ENCODE results near the gene CCKAR.

The CCKAR gene, protein sequence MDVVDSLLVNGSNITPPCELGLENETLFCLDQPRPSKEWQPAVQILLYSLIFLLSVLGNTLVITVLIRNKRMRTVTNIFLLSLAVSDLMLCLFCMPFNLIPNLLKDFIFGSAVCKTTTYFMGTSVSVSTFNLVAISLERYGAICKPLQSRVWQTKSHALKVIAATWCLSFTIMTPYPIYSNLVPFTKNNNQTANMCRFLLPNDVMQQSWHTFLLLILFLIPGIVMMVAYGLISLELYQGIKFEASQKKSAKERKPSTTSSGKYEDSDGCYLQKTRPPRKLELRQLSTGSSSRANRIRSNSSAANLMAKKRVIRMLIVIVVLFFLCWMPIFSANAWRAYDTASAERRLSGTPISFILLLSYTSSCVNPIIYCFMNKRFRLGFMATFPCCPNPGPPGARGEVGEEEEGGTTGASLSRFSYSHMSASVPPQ

GRCh38 chr4:26490111-26490959, at the start of gene CCKAR:
Gene CCKAR (minus strand): TSS chr4:26490484. CDS start chr4:26490267, 217 bp downstream.
- no peak for DNase-seq (ENCODE audit: extremely low spot score)
- TF ChIP-seq CTCF (IDR thresholded peaks at IDR 0.05; ENCODE audit: control extremely low read depth, extremely low read depth, low read depth, missing control alignments), result no peak
- CTCF ChIA-PET, result no interaction called here
- POLR2A ChIA-PET, result no interaction called here

DNA sequence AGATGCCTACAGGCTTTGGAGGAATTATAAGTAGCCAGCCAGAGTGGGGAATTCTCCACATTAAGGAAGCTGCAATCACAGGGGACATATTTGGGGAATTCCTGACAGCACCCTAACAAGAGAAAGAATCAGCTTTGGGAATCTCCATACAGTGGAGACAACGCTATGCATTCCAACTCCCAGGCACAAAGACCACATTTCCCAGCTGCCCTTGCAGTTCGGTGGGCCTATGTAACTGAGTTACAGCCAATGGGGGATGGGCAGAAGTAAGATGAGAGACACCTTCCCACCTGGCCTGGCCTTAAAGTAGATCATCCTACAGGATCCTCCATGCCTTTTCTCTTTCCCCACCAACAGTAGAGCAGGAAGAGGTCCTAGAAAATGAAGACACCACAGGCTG, 43.4 kb upstream of the CCKAR start:
- POLR2A ChIA-PET, result no interaction called here
- no peak for DNase-seq (ENCODE audit: extremely low spot score)
- no peak for TF ChIP-seq CTCF (IDR thresholded peaks at IDR 0.05; ENCODE audit: control extremely low read depth, extremely low read depth, low read depth, missing control alignments)
- CTCF ChIA-PET, result interaction anchor here (1.7 kb wide), 1 partner anchor 10 kb away, joined by 4 read pairs; no protein-coding TSS in a partner anchor

GRCh38 chr4:26531491-26532116, 41.3 kb upstream of the CCKAR start:
- POLR2A ChIA-PET, result no interaction called here
- no peak for DNase-seq (ENCODE audit: extremely low spot score)
- CTCF ChIA-PET, result no interaction called here
- no peak for TF ChIP-seq CTCF (IDR thresholded peaks at IDR 0.05; ENCODE audit: control extremely low read depth, extremely low read depth, low read depth, missing control alignments)

DNA sequence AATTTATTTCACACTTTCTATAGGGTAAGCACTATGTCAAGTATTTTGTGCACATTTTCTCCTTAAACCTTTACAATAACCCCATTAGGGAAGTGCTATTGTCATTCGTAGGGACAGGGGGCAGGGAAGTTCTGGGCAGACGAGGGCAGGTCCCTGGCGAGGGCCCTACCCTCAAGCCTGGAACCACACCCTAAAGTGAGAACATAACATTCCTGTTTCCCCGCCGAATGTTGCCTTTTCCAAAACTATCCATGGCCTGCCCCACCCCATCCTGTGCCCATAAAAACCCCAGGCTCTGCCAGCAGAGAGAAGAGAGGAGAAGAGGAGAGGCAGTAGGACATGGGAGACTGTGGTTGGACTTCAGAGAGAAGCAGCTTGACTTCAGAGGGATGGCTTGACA, 39.8 kb upstream of the CCKAR start:
- ChIA-PET CTCF (no interaction called here), POLR2A (no interaction called here)
- no peak for DNase-seq (ENCODE audit: extremely low spot score)
- no peak for TF ChIP-seq CTCF (IDR thresholded peaks at IDR 0.05; ENCODE audit: control extremely low read depth, extremely low read depth, low read depth, missing control alignments)

DNA sequence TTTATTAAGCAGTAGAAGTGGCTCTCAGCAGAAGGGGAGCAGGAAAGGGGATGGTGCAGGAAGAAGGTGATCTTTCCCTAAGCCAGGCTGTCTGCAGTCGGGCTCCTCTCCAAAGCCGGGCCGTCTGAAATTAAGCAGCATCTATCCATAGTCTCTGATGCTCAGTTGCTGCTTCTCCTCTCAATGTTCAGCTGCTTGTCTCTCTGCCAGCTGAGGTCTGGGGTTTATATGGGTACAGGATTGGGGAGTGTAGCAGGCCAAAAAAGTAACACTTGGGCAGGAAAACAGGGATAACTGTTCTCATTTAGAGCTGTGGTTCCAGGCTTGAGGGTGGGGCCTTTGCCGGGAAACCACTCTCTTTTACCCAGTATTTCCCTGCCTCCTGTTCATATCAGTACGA, 39.2 kb upstream of the CCKAR start:
- TF ChIP-seq CTCF (IDR thresholded peaks at IDR 0.05; ENCODE audit: control extremely low read depth, extremely low read depth, low read depth, missing control alignments), result no peak
- ChIA-PET POLR2A (no interaction called here), CTCF (interaction anchor here (1.0 to 1.6 kb wide), 3 partner anchors 10 to 36 kb away, joined by 3 to 4 read pairs (median 4); no protein-coding TSS in a partner anchor)
- DNase-seq (ENCODE audit: extremely low spot score), result no peak

GRCh38 chr4:26525771-26526150, 35.5 kb upstream of the CCKAR start:
- no peak for DNase-seq (ENCODE audit: extremely low spot score)
- ChIA-PET POLR2A (no interaction called here), CTCF (no interaction called here)
- TF ChIP-seq CTCF (IDR thresholded peaks at IDR 0.05; ENCODE audit: control extremely low read depth, extremely low read depth, low read depth, missing control alignments), result no peak

Measured in GM10248 (cell line).